ENCODE results near the gene CTTNBP2NL.
"Not testable (repeated sequence)": the region's sequence is repeated elsewhere in the genome, so short reads cannot be mapped to it uniquely, and the experiment has no call there.

Gene CTTNBP2NL

DNA sequence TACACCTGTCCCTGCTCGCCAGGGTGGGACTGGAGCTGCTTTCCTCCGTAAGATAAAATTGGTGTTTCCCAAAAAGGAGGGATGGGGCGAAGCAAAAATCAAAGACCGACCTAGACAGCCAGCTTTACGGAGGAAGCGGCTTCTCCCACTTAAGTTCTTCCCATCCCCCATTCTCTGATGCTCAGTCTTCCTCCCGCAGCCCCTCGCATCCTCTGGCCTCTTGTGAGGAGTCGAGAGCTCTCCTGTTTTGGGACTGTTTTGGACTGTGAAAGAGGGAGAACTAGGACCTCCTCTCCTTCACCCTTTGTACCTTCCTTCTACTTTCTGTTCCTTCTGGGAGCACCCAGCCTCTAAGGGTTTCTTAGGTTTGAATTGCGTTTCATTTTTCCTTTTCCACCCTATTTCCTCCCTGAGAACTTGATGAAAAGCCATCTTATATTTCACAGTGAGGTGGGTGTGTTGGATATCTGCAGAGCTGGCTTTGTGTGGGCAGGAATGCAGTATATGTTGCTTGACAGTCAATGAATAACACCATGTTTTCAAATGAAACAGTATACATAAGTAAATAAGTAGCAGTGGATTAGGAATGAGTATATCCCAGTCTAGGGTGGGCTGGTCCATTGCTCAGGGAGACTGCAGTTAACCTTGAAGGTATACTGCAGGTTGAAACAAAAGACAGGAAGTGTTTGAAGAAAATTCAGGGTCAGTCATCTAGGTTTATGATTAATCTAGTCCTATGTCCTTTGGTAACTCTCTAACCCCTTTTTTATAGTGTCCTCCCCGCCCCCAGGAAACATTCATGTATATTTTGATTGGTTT is 848 bp downstream of the CTTNBP2NL start:
- Histone ChIP-seq H3K9me3 (ENCODE audit: control insufficient read depth, low read length) (no peaks in the 10 kb centered on the region), H3K4me1 (ENCODE audit: control insufficient read depth, insufficient read depth, low read length) (peaks cover 3% of the 10 kb centered on the region), H3K36me3 (ENCODE audit: control insufficient read depth, insufficient read depth, low read length) (no peaks in the 10 kb centered on the region), H3K27ac (ENCODE audit: insufficient read depth, low read depth, low read length, poor library complexity, severe bottlenecking) (no peak overlapping the region), H3K4me3 (ENCODE audit: insufficient read depth, low read depth, low read length) (peak overlapping the region; percentile 87), H3K27me3 (ENCODE audit: control insufficient read depth, insufficient read depth, low read length, poor library complexity, severe bottlenecking) (no peaks in the 10 kb centered on the region)
- 2 to 8% methylated on average over 10 to 11 of the region's 11 CpGs for WGBS, 2 experiments

DNA sequence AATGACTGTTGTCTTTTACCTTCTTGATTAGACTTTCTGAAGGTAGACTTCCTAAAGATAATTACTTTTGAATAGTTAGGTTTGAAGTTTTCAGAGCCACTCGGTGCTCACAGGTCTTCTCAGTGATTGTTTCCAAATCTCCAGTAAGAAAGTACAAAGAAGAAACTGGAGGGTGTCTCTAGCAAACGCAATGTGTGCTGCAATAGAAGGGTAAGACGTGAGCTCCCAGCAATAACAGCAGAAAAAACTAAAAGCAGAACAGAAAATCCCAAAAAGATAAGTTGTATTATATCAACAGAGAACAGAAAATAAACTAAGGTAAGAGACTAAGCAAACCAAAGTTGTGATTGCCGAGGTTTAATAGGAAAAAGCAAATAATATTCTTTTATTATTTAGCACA is 1.8 kb downstream of the CTTNBP2NL start:
- H3K4me3 ChIP-seq (ENCODE audit: insufficient read depth, low read depth, low read length): no peak overlapping the region
- 81 to 87% methylated on average over 3 of the region's 4 CpGs for WGBS, 2 experiments

DNA sequence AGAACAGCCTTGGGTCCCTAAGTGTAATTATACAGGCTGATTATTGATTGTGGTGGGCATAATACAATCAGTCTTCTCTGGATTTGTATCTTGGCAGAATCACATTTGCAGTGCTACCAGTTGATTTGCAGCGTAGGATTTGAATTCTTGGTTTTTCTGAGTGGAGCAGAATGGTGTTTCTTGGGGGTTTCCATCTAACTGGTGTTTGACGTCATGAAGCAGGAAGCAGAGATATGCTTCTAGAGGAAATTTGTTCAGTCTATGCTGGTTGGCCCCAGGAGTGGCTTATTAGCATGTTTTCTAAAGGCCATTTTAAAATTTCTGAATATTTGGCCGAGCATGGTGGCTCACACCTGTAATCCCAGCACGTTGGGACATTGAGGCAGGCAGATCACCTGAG is 3.4 kb downstream of the CTTNBP2NL start:
- Histone ChIP-seq H3K27ac (ENCODE audit: insufficient read depth, low read depth, low read length, poor library complexity, severe bottlenecking) (no peak overlapping the region), H3K4me1 (ENCODE audit: control insufficient read depth, insufficient read depth, low read length) (peaks cover 3% of the 10 kb centered on the region), H3K27me3 (ENCODE audit: control insufficient read depth, insufficient read depth, low read length, poor library complexity, severe bottlenecking) (no peaks in the 10 kb centered on the region), H3K36me3 (ENCODE audit: control insufficient read depth, insufficient read depth, low read length) (no peaks in the 10 kb centered on the region), H3K9me3 (ENCODE audit: control insufficient read depth, low read length) (no peaks in the 10 kb centered on the region), H3K4me3 (ENCODE audit: insufficient read depth, low read depth, low read length) (no peak overlapping the region)
- 91 to 92% methylated on average over 4 of the region's 4 CpGs for WGBS, 2 experiments

More for the DNA sequence above, 1.8 kb downstream of the CTTNBP2NL start:
- Histone ChIP-seq H3K27me3 (ENCODE audit: control insufficient read depth, insufficient read depth, low read length, poor library complexity, severe bottlenecking) (no peaks in the 10 kb centered on the region), H3K36me3 (ENCODE audit: control insufficient read depth, insufficient read depth, low read length) (no peaks in the 10 kb centered on the region), H3K27ac (ENCODE audit: insufficient read depth, low read depth, low read length, poor library complexity, severe bottlenecking) (no peak overlapping the region), H3K4me1 (ENCODE audit: control insufficient read depth, insufficient read depth, low read length) (peaks cover 3% of the 10 kb centered on the region), H3K9me3 (ENCODE audit: control insufficient read depth, low read length) (no peaks in the 10 kb centered on the region)

DNA sequence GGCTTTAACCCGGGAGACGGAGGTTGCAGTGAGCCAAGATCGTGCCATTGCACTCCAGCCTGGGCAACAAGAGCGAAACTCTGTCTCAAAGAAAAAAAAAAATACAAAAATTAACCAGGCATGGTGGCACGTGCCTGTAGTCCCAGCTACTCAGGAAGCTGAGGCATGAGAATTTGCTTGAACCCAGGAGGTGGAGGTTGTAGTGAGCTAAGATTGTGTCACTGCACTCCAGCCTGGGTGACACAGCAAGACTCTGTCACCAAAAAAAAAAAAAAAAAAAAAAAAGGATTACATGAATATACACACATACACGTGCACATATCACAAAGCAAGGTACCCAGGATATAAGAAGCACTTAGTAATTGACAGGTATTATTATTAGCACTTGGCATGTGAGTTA is 4.7 kb downstream of the CTTNBP2NL start:
- 87 to 93% methylated on average over 5 of the region's 6 CpGs for WGBS, 2 experiments
- not testable (repeated sequence) for H3K27ac ChIP-seq (ENCODE audit: insufficient read depth, low read depth, low read length, poor library complexity, severe bottlenecking); H3K27me3 ChIP-seq (ENCODE audit: control insufficient read depth, insufficient read depth, low read length, poor library complexity, severe bottlenecking); H3K9me3 ChIP-seq (ENCODE audit: control insufficient read depth, low read length); H3K4me3 ChIP-seq (ENCODE audit: insufficient read depth, low read depth, low read length); H3K4me1 ChIP-seq (ENCODE audit: control insufficient read depth, insufficient read depth, low read length); H3K36me3 ChIP-seq (ENCODE audit: control insufficient read depth, insufficient read depth, low read length)

DNA sequence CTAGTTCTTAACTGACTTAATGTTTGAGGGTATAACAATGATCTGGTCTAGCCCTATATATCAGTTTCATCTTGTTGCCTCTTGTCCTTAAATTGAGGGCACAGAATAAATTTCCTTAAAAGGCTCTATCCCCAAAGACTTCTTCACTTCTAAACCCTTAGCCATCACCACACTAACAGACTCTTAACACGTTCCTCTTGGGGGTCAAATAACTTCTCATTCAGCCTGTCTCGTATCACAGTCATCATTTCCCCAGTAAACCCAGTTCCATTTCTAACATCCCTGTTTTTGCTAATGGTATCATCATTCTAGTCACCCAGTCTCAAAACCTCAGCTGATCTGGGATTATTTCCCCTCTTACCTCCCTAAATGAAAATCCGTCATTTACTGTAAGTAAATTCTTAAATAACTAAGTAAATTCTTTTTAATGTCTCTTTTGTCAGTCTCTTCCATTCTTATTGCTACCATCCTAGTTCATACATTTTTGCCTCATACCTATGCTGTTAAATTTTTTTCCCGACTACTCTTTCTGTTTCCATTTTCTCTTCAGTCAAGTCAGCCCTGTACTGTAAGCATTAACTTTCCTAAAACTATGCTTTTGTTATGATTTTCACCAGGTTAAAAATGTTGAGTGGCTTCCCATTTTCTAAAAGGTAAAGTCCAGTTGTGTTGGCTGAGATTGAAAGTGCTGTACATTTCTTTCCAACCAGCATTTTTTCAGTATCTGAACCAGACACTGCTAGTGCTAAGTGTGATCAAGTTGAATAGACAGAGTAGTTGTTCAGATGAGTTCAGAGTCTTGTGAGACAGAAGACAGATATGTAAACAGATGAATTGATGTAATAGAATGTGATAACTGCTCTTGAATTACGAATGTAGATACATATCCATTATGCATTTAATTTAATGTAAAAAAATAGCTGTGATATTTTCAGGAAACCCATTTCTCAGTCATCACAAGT is 6.9 kb downstream of the CTTNBP2NL start:
- Histone ChIP-seq H3K4me3 (ENCODE audit: insufficient read depth, low read depth, low read length) (no peak overlapping the region), H3K9me3 (ENCODE audit: control insufficient read depth, low read length) (no peaks in the 10 kb centered on the region), H3K4me1 (ENCODE audit: control insufficient read depth, insufficient read depth, low read length) (no peaks in the 10 kb centered on the region), H3K27me3 (ENCODE audit: control insufficient read depth, insufficient read depth, low read length, poor library complexity, severe bottlenecking) (no peaks in the 10 kb centered on the region), H3K36me3 (ENCODE audit: control insufficient read depth, insufficient read depth, low read length) (no peaks in the 10 kb centered on the region), H3K27ac (ENCODE audit: insufficient read depth, low read depth, low read length, poor library complexity, severe bottlenecking) (no peak overlapping the region)
- WGBS, 2 experiments: 82 to 92% methylated on average over 3 to 5 of the region's 5 CpGs

DNA sequence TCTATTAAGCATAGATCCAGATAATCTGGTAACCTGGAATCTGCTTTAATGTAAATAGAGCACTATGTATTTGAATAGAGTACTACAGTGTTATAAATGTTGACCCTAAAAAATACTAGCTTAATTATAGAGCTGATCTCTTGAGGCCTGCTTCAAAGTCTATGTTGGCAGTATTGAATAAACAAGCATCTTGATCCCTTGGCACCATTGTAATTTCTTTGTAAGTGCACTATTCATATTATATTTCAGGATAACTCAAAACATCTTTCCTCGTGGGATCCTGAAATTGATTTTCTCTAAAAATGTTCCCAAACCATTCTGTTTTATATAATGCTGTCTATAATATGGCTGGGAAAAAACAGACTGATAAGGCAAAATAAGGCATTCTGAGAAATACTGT is 10.8 kb downstream of the CTTNBP2NL start:
- H3K27ac ChIP-seq (ENCODE audit: insufficient read depth, low read depth, low read length, poor library complexity, severe bottlenecking): no peak overlapping the region
- H3K36me3 ChIP-seq (ENCODE audit: control insufficient read depth, insufficient read depth, low read length): no peaks in the 10 kb centered on the region
- 100% methylated on average over 1 of the region's 1 CpG; no CpG with 5 or more reads in 1 of the 2 experiments for WGBS, 2 experiments
- H3K9me3 ChIP-seq (ENCODE audit: control insufficient read depth, low read length): no peaks in the 10 kb centered on the region
- no peak overlapping the region for H3K4me3 ChIP-seq (ENCODE audit: insufficient read depth, low read depth, low read length)
- H3K4me1 ChIP-seq (ENCODE audit: control insufficient read depth, insufficient read depth, low read length): no peaks in the 10 kb centered on the region
- no peaks in the 10 kb centered on the region for H3K27me3 ChIP-seq (ENCODE audit: control insufficient read depth, insufficient read depth, low read length, poor library complexity, severe bottlenecking)

DNA sequence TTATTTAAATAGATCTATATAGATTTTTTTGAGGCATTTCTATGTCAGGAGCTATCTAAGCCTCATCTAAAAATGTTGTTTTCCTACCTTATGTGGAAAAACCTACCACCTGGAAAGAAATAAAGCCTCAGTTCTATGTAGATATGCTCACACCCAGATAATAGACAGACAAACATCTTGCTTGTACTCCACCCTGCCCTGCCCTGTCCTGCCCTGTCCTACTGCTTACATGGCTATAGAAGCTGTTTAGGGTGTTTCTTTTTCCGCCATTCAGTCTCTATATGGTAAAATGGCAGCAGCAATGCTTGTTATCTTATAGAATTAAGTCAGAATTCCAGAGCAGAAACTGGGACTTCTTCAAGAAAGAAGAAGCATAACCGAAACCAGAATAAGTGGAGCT is 13.4 kb downstream of the CTTNBP2NL start:
- H3K9me3 ChIP-seq (ENCODE audit: control insufficient read depth, low read length): no peaks in the 10 kb centered on the region
- 95 to 97% methylated on average over 2 of the region's 2 CpGs for WGBS, 2 experiments
- H3K4me3 ChIP-seq (ENCODE audit: insufficient read depth, low read depth, low read length): no peak overlapping the region
- H3K4me1 ChIP-seq (ENCODE audit: control insufficient read depth, insufficient read depth, low read length): no peaks in the 10 kb centered on the region
- H3K27me3 ChIP-seq (ENCODE audit: control insufficient read depth, insufficient read depth, low read length, poor library complexity, severe bottlenecking): no peaks in the 10 kb centered on the region
- peak overlapping the region; percentile 36 for H3K27ac ChIP-seq (ENCODE audit: insufficient read depth, low read depth, low read length, poor library complexity, severe bottlenecking)
- no peaks in the 10 kb centered on the region for H3K36me3 ChIP-seq (ENCODE audit: control insufficient read depth, insufficient read depth, low read length)

DNA sequence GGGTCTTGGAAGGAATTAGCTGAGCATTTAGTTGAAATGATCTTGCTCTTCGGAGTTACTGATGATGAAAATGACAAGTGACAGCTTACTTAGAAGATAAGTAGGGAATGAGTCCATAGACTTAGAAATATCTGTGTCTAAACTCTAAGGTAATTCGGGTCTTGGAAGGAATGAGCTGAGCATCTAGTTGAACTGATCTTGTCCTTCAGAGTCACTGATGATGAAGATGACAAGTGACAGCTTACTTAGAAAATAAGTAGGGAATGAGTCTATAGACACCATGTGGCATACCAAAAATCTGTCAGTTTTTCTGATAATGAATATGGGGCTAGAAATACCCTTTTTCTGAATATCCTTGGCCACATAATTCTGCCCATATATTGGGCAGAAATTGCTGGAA is 14.7 kb downstream of the CTTNBP2NL start:
- no peak overlapping the region for H3K27ac ChIP-seq (ENCODE audit: insufficient read depth, low read depth, low read length, poor library complexity, severe bottlenecking)
- 92 to 96% methylated on average over 2 of the region's 2 CpGs for WGBS, 2 experiments

DNA sequence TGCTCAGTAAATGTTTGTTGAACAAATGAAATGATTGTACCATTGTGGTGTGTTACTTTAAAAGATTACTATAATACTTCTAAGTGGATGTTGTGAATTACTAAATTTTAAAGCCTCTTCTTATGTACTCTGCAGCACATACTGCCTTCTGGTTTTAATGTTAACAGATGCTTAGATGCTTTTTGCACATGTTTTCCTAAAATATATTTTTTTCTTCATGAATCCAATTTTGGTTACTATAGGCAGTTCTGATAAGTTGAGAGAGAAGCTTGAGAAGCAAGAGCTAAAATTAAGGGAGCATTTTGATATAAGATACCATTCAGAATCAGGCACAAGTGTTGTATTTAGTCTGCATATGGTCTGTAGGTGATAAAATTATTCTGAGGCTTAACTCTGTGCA is 21.3 kb downstream of the CTTNBP2NL start:
- H3K36me3 ChIP-seq (ENCODE audit: control insufficient read depth, insufficient read depth, low read length): peaks cover 16% of the 10 kb centered on the region
- no peak overlapping the region for H3K4me3 ChIP-seq (ENCODE audit: insufficient read depth, low read depth, low read length)
- H3K4me1 ChIP-seq (ENCODE audit: control insufficient read depth, insufficient read depth, low read length): no peaks in the 10 kb centered on the region
- H3K27me3 ChIP-seq (ENCODE audit: control insufficient read depth, insufficient read depth, low read length, poor library complexity, severe bottlenecking): no peaks in the 10 kb centered on the region
- H3K9me3 ChIP-seq (ENCODE audit: control insufficient read depth, low read length): no peaks in the 10 kb centered on the region
- no peak overlapping the region for H3K27ac ChIP-seq (ENCODE audit: insufficient read depth, low read depth, low read length, poor library complexity, severe bottlenecking)

More for the DNA sequence above, 14.7 kb downstream of the CTTNBP2NL start:
- H3K9me3 ChIP-seq (ENCODE audit: control insufficient read depth, low read length): no peaks in the 10 kb centered on the region
- no peak overlapping the region for H3K4me3 ChIP-seq (ENCODE audit: insufficient read depth, low read depth, low read length)
- no peaks in the 10 kb centered on the region for H3K4me1 ChIP-seq (ENCODE audit: control insufficient read depth, insufficient read depth, low read length)
- H3K36me3 ChIP-seq (ENCODE audit: control insufficient read depth, insufficient read depth, low read length): peaks cover 5% of the 10 kb centered on the region
- H3K27me3 ChIP-seq (ENCODE audit: control insufficient read depth, insufficient read depth, low read length, poor library complexity, severe bottlenecking): no peaks in the 10 kb centered on the region

All from ectodermal cell (in vitro differentiated cells).